RWPE2 (cell line): ENCODE data around the gene TET2.

Experiments
- ATAC-seq: fragments of 200-7000 bp; cut with Tn5 transposase; 3 replicates; pipeline ENCODE4 v1.9.1; 2021; ENCODE audit warnings: low read depth
- DNase-seq: peaks from one replicate; pipeline ENCODE4 v3.0.0-alpha.2; 2020; ENCODE audit warnings: low spot score
- H3K27ac ChIP-seq: fragments of 450-650 bp; 2 replicates; pipeline ENCODE4 v1.5.1; 2017; ENCODE audit warnings: mild to moderate bottlenecking; ENCODE audit not compliant: poor library complexity, severe bottlenecking
- H3K27me3 ChIP-seq: fragments of 250-450 bp; sonication (Bioruptor Pico); 2 replicates; pipeline ENCODE4 v1.5.1; 2021; ENCODE audit warnings: mild to moderate bottlenecking, moderate library complexity; ENCODE audit not compliant: insufficient read depth, poor library complexity, severe bottlenecking
- H3K36me3 ChIP-seq: fragments of 250-450 bp; sonication (Bioruptor Pico); 2 replicates; pipeline ENCODE4 v1.5.1; 2020; ENCODE audit warnings: low read depth, mild to moderate bottlenecking, moderate library complexity
- H3K4me1 ChIP-seq: fragments of 250-450 bp; sonication (Bioruptor Pico); 2 replicates; pipeline ENCODE4 v1.5.1; 2021; ENCODE audit warnings: mild to moderate bottlenecking, moderate library complexity; ENCODE audit not compliant: insufficient read depth, poor library complexity, severe bottlenecking
- H3K4me3 ChIP-seq: fragments of 250-450 bp; sonication (Bioruptor Pico); 2 replicates; pipeline ENCODE4 v1.5.1; 2021; ENCODE audit warnings: mild to moderate bottlenecking, moderate library complexity; ENCODE audit not compliant: severe bottlenecking
- H3K9me3 ChIP-seq: fragments of 250-450 bp; sonication (Bioruptor Pico); 2 replicates; pipeline ENCODE4 v1.5.1; 2021; ENCODE audit warnings: mild to moderate bottlenecking, moderate library complexity; ENCODE audit not compliant: severe bottlenecking
- CTCF ChIP-seq: fragments of 450-650 bp; IDR thresholded peaks from one replicate; pipeline ENCODE4 v1.5.1; 2017; ENCODE audit warnings: mild to moderate bottlenecking, moderate library complexity; ENCODE audit not compliant: poor library complexity, severe bottlenecking

TET2 gene

DNA sequence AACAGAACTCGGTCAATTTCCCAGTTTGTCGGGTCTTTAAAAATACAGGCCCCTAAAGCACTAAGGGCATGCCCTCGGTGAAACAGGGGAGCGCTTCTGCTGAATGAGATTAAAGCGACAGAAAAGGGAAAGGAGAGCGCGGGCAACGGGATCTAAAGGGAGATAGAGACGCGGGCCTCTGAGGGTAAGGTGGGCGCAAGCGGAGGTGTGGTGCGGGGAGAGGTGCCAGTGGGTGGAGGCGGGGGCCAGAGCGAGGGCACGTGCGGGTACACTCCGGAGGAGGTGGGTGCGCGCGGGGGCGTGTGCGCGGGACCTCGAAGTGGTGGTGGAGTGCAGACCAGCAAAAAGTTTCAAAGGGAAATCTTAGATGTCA, 787 bp upstream of the TET2 start:
- Histone ChIP-seq H3K27me3 (no peaks in the 10 kb centered on the region), H3K36me3 (no peaks in the 10 kb centered on the region), H3K9me3 (no peaks in the 10 kb centered on the region), H3K4me1 (peaks cover 26% of the 10 kb centered on the region), H3K4me3 (peak overlapping the region; percentile 91), H3K27ac (peak overlapping the region; percentile 63)
- no peak for TF ChIP-seq CTCF
- no peak for DNase-seq
- peak; percentile 9 for ATAC-seq

GRCh38 chr4:105147016-105147552, 408 bp downstream of the TET2 start:
- Histone ChIP-seq H3K27ac (peak overlapping the region; percentile 63), H3K4me1 (peaks cover 26% of the 10 kb centered on the region), H3K36me3 (no peaks in the 10 kb centered on the region), H3K4me3 (peak overlapping the region; percentile 91), H3K27me3 (no peaks in the 10 kb centered on the region), H3K9me3 (no peaks in the 10 kb centered on the region)
- ATAC-seq (peak; percentile 7; the same call in 2 of the 3 replicates), DNase-seq (no peak)
- TF ChIP-seq CTCF: no peak

- H3K4me1 ChIP-seq: peaks cover 26% of the 10 kb centered on the region
- TF ChIP-seq CTCF: no peak
- peak overlapping the region; percentile 91 for H3K4me3 ChIP-seq
- H3K9me3 ChIP-seq: no peaks in the 10 kb centered on the region
- H3K27ac ChIP-seq: peak overlapping the region; percentile 63
- DNase-seq (no peak), ATAC-seq (peak; percentile 5)
- H3K36me3 ChIP-seq: no peaks in the 10 kb centered on the region
- H3K27me3 ChIP-seq: no peaks in the 10 kb centered on the region
Measured at GRCh38 chr4:105147553-105148161, 981 bp downstream of the TET2 start.

GRCh38 chr4:105148356-105148755, 1.7 kb downstream of the TET2 start:
- H3K9me3 ChIP-seq: peaks cover 3% of the 10 kb centered on the region
- no peaks in the 10 kb centered on the region for H3K36me3 ChIP-seq
- H3K4me3 ChIP-seq: peak overlapping the region; percentile 91
- no peak for TF ChIP-seq CTCF
- DNase-seq (no peak), ATAC-seq (no peak)
- H3K27ac ChIP-seq: peak overlapping the region; percentile 63
- no peaks in the 10 kb centered on the region for H3K27me3 ChIP-seq
- peaks cover 26% of the 10 kb centered on the region for H3K4me1 ChIP-seq

DNA sequence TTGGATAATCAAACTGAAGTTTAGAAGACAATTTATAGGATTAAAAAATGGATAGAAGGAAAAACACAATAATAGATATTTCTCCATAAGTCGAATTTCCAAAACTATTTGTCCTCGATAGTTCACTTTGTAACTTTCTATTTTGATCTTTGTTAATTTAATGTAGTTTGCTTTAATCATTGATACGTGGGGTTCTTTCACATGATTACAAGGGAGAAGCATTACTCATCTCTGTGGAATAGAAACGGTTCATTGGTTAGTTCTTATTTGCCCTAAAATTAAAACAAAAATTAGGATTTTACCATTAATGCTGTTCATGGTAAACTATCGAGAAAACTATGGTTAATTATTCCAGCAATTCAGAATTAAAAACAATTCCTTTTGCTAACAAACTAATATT, 2.1 kb downstream of the TET2 start:
- peaks cover 3% of the 10 kb centered on the region for H3K9me3 ChIP-seq
- H3K27ac ChIP-seq: no peak overlapping the region
- TF ChIP-seq CTCF: no peak
- H3K36me3 ChIP-seq: no peaks in the 10 kb centered on the region
- DNase-seq (no peak), ATAC-seq (no peak)
- no peaks in the 10 kb centered on the region for H3K27me3 ChIP-seq
- peak overlapping the region; percentile 91 for H3K4me3 ChIP-seq
- peaks cover 26% of the 10 kb centered on the region for H3K4me1 ChIP-seq
